H1 (cell line): Measurements from ENCODE around the gene HS6ST2. TPM values are rescaled to one million over a fixed set of nuclear protein-coding genes. Genes with fewer than 3 reads are reported as not detected.

ENCODE experiments used
- CTCF ChIA-PET: fragments of 300-600 bp; sonication (Branson Sonifier 250); formaldehyde crosslinking; loops from one replicate; lab custom pipeline; 2021; ENCODE audit not compliant: partially characterized antibody; lab: Charles Lee
- POLR2A ChIA-PET: fragments of 300-600 bp; sonication (Branson Sonifier 250); formaldehyde crosslinking; loops from one replicate; lab custom pipeline; 2021; ENCODE audit warnings: inconsistent platforms; ENCODE audit not compliant: partially characterized antibody; lab: Charles Lee
- DNase-seq, 2 experiments: peaks; one replicate each; pipeline versions ENCODE4 v3.0.0 to v3.0.0-alpha.2; 2010 to 2022; ENCODE audit warnings: low spot score in 2 of 2, low read depth in 1 of 2, mixed read lengths in 1 of 2
- FAIRE-seq: peaks from 2 replicates; lab custom pipeline; 2011; peaks lifted over from hg19 to GRCh38; lab: Jason Lieb, UNC
- H2AFZ ChIP-seq: 2 replicates; pipeline ENCODE4 v1.8.1; 2012; ENCODE audit warnings: low read length, inconsistent platforms
- H2AK5ac ChIP-seq: 2 replicates; pipeline ENCODE4 v1.6.1; 2013; ENCODE audit warnings: low read depth, low read length
- H2BK120ac ChIP-seq: replicated peaks from 2 replicates; pipeline ENCODE3; 2013; ENCODE audit warnings: low read depth, low read length, inconsistent platforms
- H2BK12ac ChIP-seq: 2 replicates; pipeline ENCODE4 v1.6.1; 2013; ENCODE audit warnings: low read depth, low read length
- H2BK15ac ChIP-seq: 2 replicates; pipeline ENCODE4 v1.6.1; 2013; ENCODE audit warnings: low read length
- H2BK20ac ChIP-seq: 2 replicates; pipeline ENCODE4 v1.6.1; 2013; ENCODE audit warnings: low read length
- H2BK5ac ChIP-seq: 2 replicates; pipeline ENCODE4 v1.6.1; 2013; ENCODE audit warnings: low read depth, low read length
- H3K14ac ChIP-seq: 2 replicates; pipeline ENCODE4 v1.6.1; 2013; ENCODE audit warnings: inconsistent platforms; ENCODE audit not compliant: insufficient read length
- H3K18ac ChIP-seq: 2 replicates; pipeline ENCODE4 v1.6.1; 2013; ENCODE audit warnings: low read length; ENCODE audit errors: extremely low read depth
- H3K23ac ChIP-seq: 2 replicates; pipeline ENCODE4 v1.6.1; 2013; ENCODE audit warnings: inconsistent platforms; ENCODE audit not compliant: insufficient read length
- H3K23me2 ChIP-seq: 2 replicates; pipeline ENCODE4 v1.6.1; 2013; ENCODE audit warnings: low read depth, low read length
- H3K27ac ChIP-seq: 2 replicates; pipeline ENCODE4 v1.6.1; 2011; ENCODE audit warnings: low read depth, low read length, inconsistent platforms
- H3K27me3 ChIP-seq, 4 experiments: replicated peaks in 1 of 4; 1 replicate in 1 of 4; 2 replicates in 3 of 4; pipeline versions ENCODE4 v1.6.1 to v1.8.1; 2011 to 2013; ENCODE audit warnings: low read length in 3 of 4, mild to moderate bottlenecking in 3 of 4, inconsistent platforms in 2 of 4, mixed read lengths in 2 of 4, moderate library complexity in 1 of 4; ENCODE audit not compliant: control insufficient read depth in 3 of 4, insufficient read depth in 3 of 4; ENCODE audit errors: extremely low read depth in 1 of 4
- H3K36me3 ChIP-seq, 4 experiments: 2 replicates each; pipeline versions ENCODE4 v1.6.1 to v1.8.1; 2011 to 2013; ENCODE audit warnings: mild to moderate bottlenecking in 4 of 4, low read length in 3 of 4, moderate library complexity in 2 of 4, control low read depth in 1 of 4, inconsistent platforms in 1 of 4; ENCODE audit not compliant: insufficient read depth in 4 of 4, control insufficient read depth in 2 of 4
- H3K4ac ChIP-seq: replicated peaks from 2 replicates; pipeline ENCODE3; 2013; ENCODE audit warnings: low read length, low read depth, mixed read lengths, inconsistent platforms; ENCODE audit not compliant: insufficient read length
- H3K4me1 ChIP-seq, 4 experiments: replicated peaks in 1 of 4; 1 replicate in 1 of 4; 2 replicates in 3 of 4; pipeline versions ENCODE4 v1.6.1 to v1.8.1; 2011 to 2013; ENCODE audit warnings: low read length in 3 of 4, inconsistent platforms in 2 of 4, mixed read lengths in 1 of 4; ENCODE audit not compliant: insufficient read depth in 4 of 4, control insufficient read depth in 3 of 4
- H3K4me2 ChIP-seq, 2 experiments: 2 replicates each; pipeline versions ENCODE4 v1.6.1 to v1.8.1; 2011 to 2013; ENCODE audit warnings: low read depth in 2 of 2, low read length in 2 of 2, control low read depth in 1 of 2, inconsistent platforms in 1 of 2, mild to moderate bottlenecking in 1 of 2; ENCODE audit not compliant: insufficient read depth in 1 of 2
- H3K4me3 ChIP-seq, 4 experiments: fragments of 200-600, 300-600 bp in 1 of 4; sonication (generic), shearing (Covaris generic), sonication (Bioruptor Twin) in 1 of 4; 2 replicates each; pipeline versions ENCODE4 v1.5.1 to v1.8.1; 2011 to 2016; ENCODE audit warnings: low read length in 4 of 4, low read depth in 3 of 4, control low read depth in 2 of 4, inconsistent platforms in 2 of 4, mild to moderate bottlenecking in 2 of 4, mixed read lengths in 1 of 4, moderate library complexity in 1 of 4; ENCODE audit not compliant: insufficient read depth in 2 of 4; ENCODE audit errors: extremely low read depth in 1 of 4
- H3K56ac ChIP-seq: replicated peaks from 2 replicates; pipeline ENCODE3; 2013; ENCODE audit warnings: low read depth, mild to moderate bottlenecking, mixed read lengths, low read length, inconsistent platforms; ENCODE audit not compliant: insufficient read length
- H3K79me1 ChIP-seq: 2 replicates; pipeline ENCODE4 v1.6.1; 2013; ENCODE audit warnings: low read depth, low read length, control low read depth
- H3K79me2 ChIP-seq, 2 experiments: 2 replicates each; pipeline versions ENCODE4 v1.6.1 to v1.8.1; 2012 to 2013; ENCODE audit warnings: low read length in 2 of 2, mild to moderate bottlenecking in 2 of 2, inconsistent platforms in 1 of 2; ENCODE audit not compliant: insufficient read depth in 2 of 2, control insufficient read depth in 1 of 2
- H3K9ac ChIP-seq, 4 experiments: replicated peaks in 1 of 4; 1 replicate in 1 of 4; 2 replicates in 3 of 4; pipeline versions ENCODE4 v1.6.1 to v1.8.1; 2011 to 2013; ENCODE audit warnings: low read depth in 3 of 4, low read length in 3 of 4, control low read depth in 2 of 4, mild to moderate bottlenecking in 2 of 4, moderate library complexity in 2 of 4, inconsistent platforms in 1 of 4; ENCODE audit errors: extremely low read depth in 1 of 4
- H3K9me3 ChIP-seq, 2 experiments: 2 replicates each; pipeline versions ENCODE4 v1.6.1 to v1.8.1; 2012 to 2013; ENCODE audit warnings: mild to moderate bottlenecking in 2 of 2, moderate library complexity in 2 of 2, control low read depth in 1 of 2, inconsistent platforms in 1 of 2, low read depth in 1 of 2, low read length in 1 of 2, mixed read lengths in 1 of 2; ENCODE audit not compliant: insufficient read depth in 2 of 2
- H4K20me1 ChIP-seq, 2 experiments: replicated peaks in 1 of 2; 2 replicates each; pipeline versions ENCODE3 to v1.8.1; 2011 to 2013; ENCODE audit warnings: inconsistent platforms in 2 of 2, low read length in 2 of 2, mild to moderate bottlenecking in 1 of 2; ENCODE audit not compliant: insufficient read depth in 2 of 2, control insufficient read depth in 1 of 2
- H4K5ac ChIP-seq: 2 replicates; pipeline ENCODE4 v1.6.1; 2013; ENCODE audit warnings: low read length, low read depth, mixed read lengths, inconsistent platforms; ENCODE audit not compliant: insufficient read length
- H4K8ac ChIP-seq: 2 replicates; pipeline ENCODE4 v1.8.0; 2013; ENCODE audit warnings: mild to moderate bottlenecking, moderate library complexity, low read length, inconsistent platforms; ENCODE audit not compliant: insufficient read depth; ENCODE audit errors: extremely low read depth
- H4K91ac ChIP-seq: replicated peaks from 2 replicates; pipeline ENCODE3; 2013; ENCODE audit warnings: low read length, mixed read lengths, inconsistent platforms; ENCODE audit not compliant: insufficient read length
- BACH1 ChIP-seq: IDR thresholded peaks from 2 replicates; pipeline ENCODE4 v1.6.1; 2012; ENCODE audit warnings: low read length, improper control_type of control experiment
- CBX8 ChIP-seq: fragments of 300-800, 300-1000 bp; sonication (generic); IDR thresholded peaks from 2 replicates; pipeline ENCODE4 v1.7.1; 2016; ENCODE audit warnings: low read depth, low read length, borderline replicate concordance
- CEBPB ChIP-seq: IDR thresholded peaks from 2 replicates; pipeline ENCODE4 v1.6.1; 2012; ENCODE audit warnings: low read depth, low read length
- CHD2 ChIP-seq: IDR thresholded peaks from 2 replicates; pipeline ENCODE4 v1.6.1; 2012; ENCODE audit warnings: low read length, improper control_type of control experiment
- CTBP2 ChIP-seq: IDR thresholded peaks from 2 replicates; pipeline ENCODE4 v1.7.0; 2011; ENCODE audit warnings: borderline replicate concordance, mild to moderate bottlenecking, moderate library complexity, mixed read lengths, low read length; ENCODE audit not compliant: insufficient read depth, insufficient read length
- EP300 ChIP-seq, 2 experiments: IDR thresholded peaks; 1 replicate in 1 of 2; 2 replicates in 1 of 2; pipeline ENCODE4 v1.6.1; 2011 to 2012; ENCODE audit warnings: low read depth in 2 of 2, low read length in 2 of 2, mild to moderate bottlenecking in 2 of 2, borderline replicate concordance in 1 of 2, inconsistent platforms in 1 of 2, moderate library complexity in 1 of 2
- GABPA ChIP-seq: IDR thresholded peaks from 2 replicates; pipeline ENCODE4 v1.6.1; 2011; ENCODE audit warnings: mild to moderate bottlenecking, low read length, moderate library complexity, borderline replicate concordance; ENCODE audit not compliant: insufficient read depth
- NRF1 ChIP-seq: IDR thresholded peaks from 2 replicates; pipeline ENCODE4 v1.6.1; 2011; ENCODE audit warnings: mild to moderate bottlenecking, low read depth, low read length, improper control_type of control experiment
- SAP30 ChIP-seq: fragments of 300-600 bp; sonication (generic); IDR thresholded peaks from 2 replicates; pipeline ENCODE4 v1.7.1; 2012; ENCODE audit warnings: low read length, moderate library complexity, mild to moderate bottlenecking, inconsistent platforms; ENCODE audit not compliant: insufficient read depth, insufficient replicate concordance
- TBP ChIP-seq: IDR thresholded peaks from 2 replicates; pipeline ENCODE4 v1.6.1; 2011; ENCODE audit warnings: low read depth, low read length, improper control_type of control experiment
- WGBS, 2 experiments: shearing (Covaris generic) in 1 of 2; methylation state at CpG; one replicate each; pipeline versions ENCODE4 v1.1.6 to v1.1.7; 2013 to 2015; ENCODE audit warnings: low lambda C conversion rate in 2 of 2, mixed read lengths in 2 of 2, inconsistent platforms in 1 of 2, low coverage in 1 of 2, missing lambda C conversion rate in 1 of 2; ENCODE audit not compliant: insufficient replicate concordance in 2 of 2, insufficient coverage in 1 of 2, insufficient read length in 1 of 2; ENCODE audit errors: extremely low coverage in 1 of 2, missing lambda C conversion rate in 1 of 2; 5-methylcytosine and 5-hydroxymethylcytosine counted together
- polyA plus RNA-seq, 7 experiments: library from polyadenylated mRNA; depleted of rRNA in 3 of 7; stranded (reverse) in 5 of 7; unstranded in 2 of 7; fragments of >200 nt in 5 of 7; fragments of 200-250 nt in 2 of 7; gene quantifications; 1 replicate in 5 of 7; 2 replicates in 1 of 7; 4 replicates in 1 of 7; pipeline versions ENCODE4 v1.2.1 to v1.2.3, GENCODE V29; 2011 to 2013; ENCODE audit warnings: missing spikeins in 2 of 7, mixed read lengths in 2 of 7
- total RNA-seq: library from RNA; stranded (reverse); fragmentation: NEBNext Ultra II Directional; extraction: Animal tissue kit (Norgen Biotek cat#: 25700); gene quantifications from 2 replicates; pipeline ENCODE4 v1.2.1, GENCODE V29; 2021

Gene HS6ST2
- total and polyA plus RNA-seq, 2 of the 8 experiments (the other 6 are each of a cell fraction or from before 2014, with no cell fraction given), result 3.9 TPM

- no peaks in the 10 kb centered on the region for H3K79me2 ChIP-seq
- WGBS, 2 experiments, result 76% methylated on average over 4 of the region's 4 CpGs; no CpG with 5 or more reads in 1 of the 2 experiments
- no peak for DNase-seq
- peaks cover 0 to 5% (median 4%) of the 10 kb centered on the region in 4 experiments; a peak in 3 of 7 replicates for H3K4me1 ChIP-seq
- FAIRE-seq, result no peak
- H3K14ac ChIP-seq, result no peak overlapping the region
- H3K23me2 ChIP-seq, result no peaks in the 10 kb centered on the region
- CTCF ChIA-PET, result interaction anchor here (0.8 kb wide), 1 partner anchor 16 kb away, joined by 3 read pairs; no protein-coding TSS in a partner anchor
- no peak overlapping the region for H4K5ac ChIP-seq
- H4K91ac ChIP-seq, result no peak overlapping the region
- H3K23ac ChIP-seq, result no peak overlapping the region
- H2BK120ac ChIP-seq, result no peak overlapping the region
- no peak overlapping the region for H3K4me3 ChIP-seq
- no peak overlapping the region for H3K4me2 ChIP-seq
- no peak overlapping the region for H3K56ac ChIP-seq
- no peak overlapping the region for H2BK20ac ChIP-seq
- no peaks in the 10 kb centered on the region for H3K79me1 ChIP-seq
- no peak overlapping the region for H3K4ac ChIP-seq
- H3K9ac ChIP-seq, result no peak overlapping the region
- H3K9me3 ChIP-seq, result no peaks in the 10 kb centered on the region
- H2AFZ ChIP-seq, result no peak overlapping the region
- H2AK5ac ChIP-seq, result no peak overlapping the region
- H2BK12ac ChIP-seq, result no peak overlapping the region
- no peak overlapping the region for H3K18ac ChIP-seq
- H3K36me3 ChIP-seq, result no peaks in the 10 kb centered on the region
- no peak overlapping the region for H2BK5ac ChIP-seq
- H4K20me1 ChIP-seq, result no peaks in the 10 kb centered on the region
- no peak overlapping the region for H3K27ac ChIP-seq
- POLR2A ChIA-PET, result no interaction called here
- H2BK15ac ChIP-seq, result no peak overlapping the region
- no peaks in the 10 kb centered on the region for H3K27me3 ChIP-seq
- H4K8ac ChIP-seq, result no peak overlapping the region
- TF ChIP-seq CTBP2 (no peak), SAP30 (no peak), BACH1 (no peak), NRF1 (no peak), EP300 (IDR thresholded peaks at IDR 0.05; ENCODE audit: borderline replicate concordance in 1 of 2, low read depth in 2 of 2, low read length in 2 of 2) (no peak), GABPA (no peak), CBX8 (no peak), CEBPB (no peak), TBP (no peak), CHD2 (no peak)
Measured at GRCh38 chrX:132756439-132756838, 202.0 kb downstream of the HS6ST2 start.
